Gastroesophageal sphincter (tissue), 4 donors: Measurements from ENCODE around the gene MARF1. TPM values are rescaled to one million over a fixed set of nuclear protein-coding genes. Genes with fewer than 3 reads are reported as not detected.
"Not testable (repeated sequence)": the region's sequence is repeated elsewhere in the genome, so short reads cannot be mapped to it uniquely, and the experiment has no call there.

Experiments used
- ATAC-seq: fragments of 150-250 bp; one replicate; pipeline ENCODE4 v1.9.1; 2016; ENCODE audit warnings: mild to moderate bottlenecking, moderate library complexity
- H3K27ac ChIP-seq, 4 donors: fragments of 200-600 bp; sonication (generic) in 3 of 4; 1 replicate in 3 of 4; 2 replicates in 1 of 4; pipeline ENCODE4 v1.5.1; 2016 to 2019
- H3K27me3 ChIP-seq: fragments of 200-600 bp; sonication (generic); one replicate; pipeline ENCODE4 v1.5.1; 2019
- H3K36me3 ChIP-seq, 2 donors: fragments of 200-600 bp; sonication (generic); one replicate each; pipeline ENCODE4 v1.5.1; 2019; ENCODE audit warnings: control low read depth in 1 of 2
- H3K4me1 ChIP-seq, 3 donors: fragments of 200-600 bp; sonication (generic); 1 replicate in 2 of 3; 2 replicates in 1 of 3; pipeline ENCODE4 v1.5.1; 2016 to 2019; ENCODE audit warnings: control low read depth in 2 of 3
- H3K4me3 ChIP-seq, 2 donors: fragments of 200-600 bp; sonication (generic); one replicate each; pipeline ENCODE4 v1.5.1; 2019; ENCODE audit warnings: mild to moderate bottlenecking in 1 of 2, moderate library complexity in 1 of 2
- H3K9me3 ChIP-seq, 3 donors: fragments of 200-600 bp; sonication (generic); one replicate each; pipeline ENCODE4 v1.5.1; 2017 to 2019; ENCODE audit warnings: control low read depth in 2 of 3
- CTCF ChIP-seq, 4 experiments: fragments of 200-600 bp in 2 of 4; fragments of 450-650 bp in 2 of 4; sonication (generic) in 1 of 4; IDR thresholded peaks; one replicate each; pipeline ENCODE4 v1.5.1; 2017 to 2019; ENCODE audit warnings: antibody characterized with exemption in 4 of 4, mild to moderate bottlenecking in 2 of 4, moderate library complexity in 2 of 4
- EP300 ChIP-seq: sonication (generic); formaldehyde crosslinking; IDR thresholded peaks from one replicate; pipeline ENCODE4 v1.6.1; 2017; ENCODE audit warnings: antibody characterized with exemption, mild to moderate bottlenecking
- POLR2A ChIP-seq, 2 donors: fragments of 450-650 bp; IDR thresholded peaks; one replicate each; pipeline ENCODE4 v1.6.1; 2017; ENCODE audit warnings: antibody characterized with exemption in 2 of 2, mild to moderate bottlenecking in 2 of 2, moderate library complexity in 1 of 2
- POLR2AphosphoS5 ChIP-seq: sonication (generic); formaldehyde crosslinking; IDR thresholded peaks from one replicate; pipeline ENCODE4 v1.6.1; 2017; ENCODE audit warnings: antibody characterized with exemption
- WGBS, 2 donors: methylation state at CpG; one replicate each; pipeline ENCODE4 v1.1.5; 2018; ENCODE audit warnings: low coverage in 1 of 2; 5-methylcytosine and 5-hydroxymethylcytosine counted together
- total RNA-seq, 4 donors: library from RNA; depleted of rRNA; stranded (reverse); fragments of >200 nt; gene quantifications; one replicate each; pipeline ENCODE4 v1.1.0, GENCODE V29; 2016

MARF1 gene
- total RNA-seq, 4 donors from 2014 or later: 38.2 to 67.7 (median 53.3) TPM

GRCh38 chr16:15610369-15610871, 32.5 kb downstream of the MARF1 start:
- TF ChIP-seq POLR2A (IDR thresholded peaks at IDR 0.05): no peak
- TF ChIP-seq EP300: no peak
- no peak for TF ChIP-seq POLR2AphosphoS5
- no peak for TF ChIP-seq CTCF (IDR thresholded peaks at IDR 0.05)
- 90 to 92% methylated on average over 2 to 10 of the region's 10 CpGs for WGBS, 2 donors
- no peaks in the 10 kb centered on the region for H3K27me3 ChIP-seq
- no peak overlapping the region for H3K4me3 ChIP-seq
- H3K9me3 ChIP-seq: no peaks in the 10 kb centered on the region
- peaks cover 0 to 10% (median 0%) of the 10 kb centered on the region in 3 donors for H3K4me1 ChIP-seq
- H3K36me3 ChIP-seq: peaks cover 0 to 99% of the 10 kb centered on the region in 2 donors
- no peak overlapping the region for H3K27ac ChIP-seq
- ATAC-seq: no peak

GRCh38 chr16:15609286-15609649, 33.7 kb downstream of the MARF1 start:
- H3K27me3 ChIP-seq: no peaks in the 10 kb centered on the region
- no peak for ATAC-seq
- no peak overlapping the region for H3K27ac ChIP-seq
- TF ChIP-seq POLR2AphosphoS5 (no peak), POLR2A (IDR thresholded peaks at IDR 0.05) (no peak), EP300 (no peak), CTCF (IDR thresholded peaks at IDR 0.05) (no peak)
- WGBS, 2 donors: 82 to 90% methylated on average over 6 of the region's 6 CpGs
- peaks cover 0 to 10% (median 0%) of the 10 kb centered on the region in 3 donors for H3K4me1 ChIP-seq
- no peak overlapping the region for H3K4me3 ChIP-seq
- peaks cover 0 to 99% of the 10 kb centered on the region in 2 donors for H3K36me3 ChIP-seq
- H3K9me3 ChIP-seq: no peaks in the 10 kb centered on the region

GRCh38 chr16:15608398-15609285, 34.3 kb downstream of the MARF1 start:
- no peak overlapping the region for H3K4me3 ChIP-seq
- 79 to 84% methylated on average over 13 to 18 of the region's 19 CpGs for WGBS, 2 donors
- peak overlapping the region in 1 of 4 donors; percentile 46 for H3K27ac ChIP-seq
- H3K9me3 ChIP-seq: no peaks in the 10 kb centered on the region
- H3K36me3 ChIP-seq: peaks cover 0 to 99% of the 10 kb centered on the region in 2 donors
- ATAC-seq: no peak
- H3K4me1 ChIP-seq: peaks cover 0 to 10% (median 0%) of the 10 kb centered on the region in 3 donors
- no peak for TF ChIP-seq POLR2A (IDR thresholded peaks at IDR 0.05)
- TF ChIP-seq POLR2AphosphoS5: no peak
- TF ChIP-seq CTCF (IDR thresholded peaks at IDR 0.05): no peak
- no peak for TF ChIP-seq EP300
- H3K27me3 ChIP-seq: no peaks in the 10 kb centered on the region

GRCh38 chr16:15607700-15608396, 35.1 kb downstream of the MARF1 start:
- no peaks in the 10 kb centered on the region for H3K9me3 ChIP-seq
- ATAC-seq: peak; percentile 89
- H3K36me3 ChIP-seq: peaks cover 0 to 99% of the 10 kb centered on the region in 2 donors
- H3K4me3 ChIP-seq: no peak overlapping the region
- 61 to 79% methylated on average over 3 to 10 of the region's 13 CpGs for WGBS, 2 donors
- no peaks in the 10 kb centered on the region for H3K27me3 ChIP-seq
- peak overlapping the region in 3 of 4 donors; percentile 29 to 51 (median 46) for H3K27ac ChIP-seq
- no peak for TF ChIP-seq POLR2AphosphoS5
- TF ChIP-seq CTCF (IDR thresholded peaks at IDR 0.05): no peak
- no peak for TF ChIP-seq EP300
- TF ChIP-seq POLR2A (IDR thresholded peaks at IDR 0.05): no peak
- peaks cover 0 to 10% (median 0%) of the 10 kb centered on the region in 3 donors for H3K4me1 ChIP-seq

- H3K27ac ChIP-seq: peak overlapping the region in 3 of 4 donors; percentile 29 to 51 (median 46)
- H3K9me3 ChIP-seq, H3K27me3 ChIP-seq, H3K4me1 ChIP-seq, ATAC-seq, H3K4me3 ChIP-seq: not testable (repeated sequence)
- WGBS, 2 donors: 67 to 82% methylated on average over 3 to 8 of the region's 12 CpGs
- peaks cover 0 to 99% of the 10 kb centered on the region in 2 donors for H3K36me3 ChIP-seq
Observed at GRCh38 chr16:15607221-15607699, 35.7 kb downstream of the MARF1 start.
